HG02610 (cell line): ENCODE data around the gene AHR.
"Not testable (repeated sequence)": the region's sequence is repeated elsewhere in the genome, so short reads cannot be mapped to it uniquely, and the experiment has no call there.

Source experiments
- ATAC-seq: cut with Tn5 transposase; IDR thresholded peaks from one replicate; pipeline ENCODE4 v1.9.1; 2021; ENCODE audit warnings: mild to moderate bottlenecking, moderate library complexity; ENCODE audit not compliant: unreplicated experiment

AHR gene

DNA sequence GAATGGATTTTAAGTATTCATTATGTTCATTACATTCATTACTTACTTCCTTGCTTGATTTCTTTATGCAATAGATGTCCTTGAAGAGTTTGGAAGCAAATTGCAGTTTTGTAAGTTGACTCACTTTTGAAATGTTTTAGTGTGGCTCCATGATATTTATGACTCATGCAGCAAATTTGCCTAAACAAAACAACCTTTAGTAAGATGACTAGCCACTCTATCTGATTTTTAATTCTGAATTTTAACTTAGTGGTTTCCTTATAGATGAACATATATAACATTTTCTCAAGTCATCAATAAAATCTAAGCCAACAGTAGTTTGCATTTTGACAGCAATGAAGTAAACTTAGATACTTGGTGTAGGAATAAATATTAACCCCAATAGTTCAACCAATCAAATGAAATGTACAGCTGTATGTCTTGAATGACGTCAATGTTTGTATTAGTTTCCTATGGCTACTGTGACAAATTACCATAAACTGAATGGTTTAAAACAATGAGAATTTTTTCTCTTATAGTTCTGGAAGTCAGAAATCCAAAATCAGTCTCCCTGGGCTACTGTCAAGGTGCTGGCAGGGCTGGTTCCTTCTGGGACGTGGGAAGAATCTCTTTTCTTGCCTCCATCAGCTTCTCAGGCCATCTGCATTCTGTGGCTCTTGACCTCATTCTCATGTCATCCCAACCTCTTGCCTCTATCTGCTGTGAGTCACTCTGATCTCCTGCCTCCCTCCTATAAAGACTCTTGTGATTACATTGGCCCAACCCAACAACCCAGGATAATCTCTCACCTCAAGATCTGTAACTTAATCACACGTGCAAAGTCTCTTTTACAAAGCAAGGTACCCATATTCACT, 73.4 kb downstream of the AHR start:
- no peak for ATAC-seq

DNA sequence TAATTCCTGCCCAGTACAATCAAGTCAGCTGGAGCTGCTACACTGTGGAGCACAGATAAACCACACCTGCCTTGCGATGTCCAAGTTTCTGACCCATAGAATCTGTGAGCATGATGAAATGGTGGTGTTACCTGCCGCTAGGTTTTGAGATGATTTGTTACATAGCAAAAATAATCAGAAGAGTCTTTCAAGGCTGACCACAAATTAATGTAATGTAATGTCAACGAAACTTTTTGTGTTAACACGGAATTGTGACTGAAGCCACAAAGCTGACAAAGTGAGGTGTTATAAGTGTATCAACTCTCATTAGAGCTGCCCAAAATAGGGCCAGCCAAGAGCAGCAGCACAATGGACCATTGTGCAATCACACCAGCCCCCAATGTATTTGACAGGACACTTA, 75.7 kb downstream of the AHR start:
- no peak for ATAC-seq

DNA sequence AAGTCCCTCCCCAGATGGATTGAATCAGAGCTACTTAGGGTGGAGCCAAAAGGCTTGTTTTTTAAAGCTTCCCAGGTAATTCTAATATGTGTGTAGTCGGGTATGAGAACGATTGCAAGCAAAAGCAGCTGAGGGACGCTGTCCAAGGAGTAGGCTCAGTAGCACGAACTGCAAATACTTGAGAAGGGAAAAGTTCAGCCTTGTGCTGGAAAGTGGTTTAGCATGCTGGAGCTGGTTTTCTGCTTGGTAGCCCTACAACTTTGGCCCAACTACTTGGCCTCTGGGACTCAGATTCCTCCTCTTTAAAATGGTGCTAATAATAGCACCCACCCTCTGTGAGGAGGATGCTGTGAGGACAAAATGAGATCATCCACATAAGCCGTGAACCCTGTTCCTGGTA, 76.2 kb downstream of the AHR start:
- ATAC-seq = no peak

- ATAC-seq = no peak
Measured at GRCh38 chr7:17376595-17376994, 78.1 kb downstream of the AHR start.

- ATAC-seq = no peak
Measured at GRCh38 chr7:17380736-17381662, 82.5 kb downstream of the AHR start.

- ATAC-seq = not testable (repeated sequence)
Measured at GRCh38 chr7:17382408-17383354, 84.2 kb downstream of the AHR start.

DNA sequence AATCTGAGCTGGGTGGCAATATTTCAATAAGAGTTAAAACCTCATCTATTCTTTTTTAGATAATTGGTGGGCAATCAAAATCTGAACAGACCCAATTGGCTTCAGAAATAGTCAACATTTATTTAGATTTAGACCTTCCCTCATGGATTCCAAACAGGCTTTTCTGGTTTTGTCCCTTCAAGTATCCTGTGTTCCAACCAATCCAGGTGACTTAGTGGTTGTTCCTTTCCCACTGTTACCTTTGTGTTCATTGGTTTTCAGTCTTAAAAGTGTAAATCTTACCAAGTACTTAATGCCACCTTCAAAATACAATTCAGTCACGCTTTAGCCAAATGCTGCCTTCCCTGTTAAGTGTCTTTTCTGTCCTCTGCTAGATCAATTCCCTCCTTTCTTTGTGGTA, 85.9 kb downstream of the AHR start:
- ATAC-seq = no peak

- ATAC-seq = no peak
Measured at GRCh38 chr7:17385612-17386011, 87.2 kb downstream of the AHR start.

- ATAC-seq = no peak
Measured at GRCh38 chr7:17390392-17390791, 91.9 kb downstream of the AHR start.

- ATAC-seq = no peak
Measured at GRCh38 chr7:17391366-17391765, 92.9 kb downstream of the AHR start.

DNA sequence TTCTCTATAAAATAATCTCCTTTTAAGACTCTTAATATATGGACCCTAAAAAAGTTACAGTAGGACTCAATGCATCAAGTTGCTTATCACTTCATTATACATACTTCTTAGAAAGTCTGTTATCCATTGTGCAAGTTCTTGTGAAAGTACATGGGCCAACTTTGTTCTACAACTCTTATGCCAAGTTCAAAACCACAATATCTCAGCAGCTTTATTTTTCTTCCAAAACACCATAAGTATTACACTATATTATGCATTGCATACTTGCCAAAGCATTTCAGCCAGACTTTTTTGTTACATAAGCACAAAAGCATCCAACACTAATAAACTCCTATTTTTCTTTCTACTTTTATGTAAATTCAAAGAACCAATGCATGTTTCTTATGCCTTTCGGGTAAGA, 94.4 kb downstream of the AHR start:
- no peak for ATAC-seq

DNA sequence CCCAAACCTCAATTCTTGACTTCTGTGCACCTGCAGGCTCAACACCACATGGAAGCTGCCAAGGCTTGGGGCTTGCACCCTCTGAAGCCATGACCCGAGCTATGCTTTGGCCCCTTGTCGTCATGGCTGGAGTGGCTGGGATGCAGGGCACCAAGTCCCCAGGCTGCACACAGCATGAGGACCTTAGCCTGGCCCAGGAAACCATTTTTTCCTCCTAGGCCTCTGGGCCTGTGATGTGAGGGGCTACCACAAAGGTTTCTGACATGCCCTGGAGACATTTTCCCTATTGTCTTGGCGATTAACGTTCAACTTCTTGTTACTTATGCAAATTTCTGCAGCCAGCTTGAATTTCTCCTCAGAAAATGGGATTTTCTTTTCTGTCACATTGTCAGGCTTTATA, 96.1 kb downstream of the AHR start:
- ATAC-seq = not testable (repeated sequence)
